ENCODE results near the gene LY86.
"Not testable (repeated sequence)": the region's sequence is repeated elsewhere in the genome, so short reads cannot be mapped to it uniquely, and the experiment has no call there.

The LY86 gene

GRCh38 chr6:6655805-6656251 is 67.3 kb downstream of the LY86 start:
- DNase-seq: no peak

GRCh38 chr6:6656287-6656686 is 67.8 kb downstream of the LY86 start:
- no peak for DNase-seq

GRCh38 chr6:6657085-6657819 is 68.7 kb downstream of the LY86 start:
- DNase-seq: no peak

GRCh38 chr6:6657820-6658217 is 69.3 kb downstream of the LY86 start:
- no peak for DNase-seq

GRCh38 chr6:6659600-6660327 is 71.2 kb downstream of the LY86 start:
- no peak for DNase-seq

- DNase-seq: no peak
These were observed 72.0 kb downstream of the LY86 start for GRCh38 chr6:6660339-6661045.

GRCh38 chr6:6661191-6661590 is 72.7 kb downstream of the LY86 start:
- DNase-seq: no peak

- peak; percentile 93 for DNase-seq
These were observed 73.2 kb downstream of the LY86 start for GRCh38 chr6:6661684-6662083.

- DNase-seq: no peak
These were observed 75.1 kb downstream of the LY86 start for GRCh38 chr6:6663421-6664135.

GRCh38 chr6:6665555-6666243 is 77.2 kb downstream of the LY86 start:
- no peak for DNase-seq

- not testable (repeated sequence) for DNase-seq
These were observed 81.6 kb downstream of the LY86 start for GRCh38 chr6:6670150-6670549.

- no peak for DNase-seq
These were observed 86.4 kb downstream of the LY86 start for GRCh38 chr6:6674872-6675271.

- peak; percentile 77 for DNase-seq
These were observed 88.5 kb downstream of the LY86 start for GRCh38 chr6:6676910-6677441.

GRCh38 chr6:6678185-6678671 is 89.7 kb downstream of the LY86 start:
- DNase-seq: peak; percentile 87

GRCh38 chr6:6678811-6679210 is 90.3 kb downstream of the LY86 start:
- no peak for DNase-seq

GRCh38 chr6:6679633-6680032 is 91.1 kb downstream of the LY86 start:
- no peak for DNase-seq

- no peak for DNase-seq
These were observed 92.0 kb downstream of the LY86 start for GRCh38 chr6:6680526-6680925.

GRCh38 chr6:6681075-6681849 is 92.7 kb downstream of the LY86 start:
- no peak for DNase-seq

GRCh38 chr6:6682225-6682624 is 93.7 kb downstream of the LY86 start:
- DNase-seq: no peak

GRCh38 chr6:6683969-6684833 is 95.7 kb downstream of the LY86 start:
- DNase-seq: no peak
